ENCODE data around the gene SPNS2. TPM values are rescaled to one million over a fixed set of nuclear protein-coding genes. Genes with fewer than 3 reads are reported as not detected.

The SPNS2 gene
- polyA plus RNA-seq, 1 donor from 2014 or later: 39.7 TPM

- H3K9me2 ChIP-seq (ENCODE audit: insufficient read depth, low read length): no peaks in the 10 kb centered on the region
- H3F3A ChIP-seq (ENCODE audit: insufficient read depth, low read length, poor library complexity, severe bottlenecking): no peaks in the 10 kb centered on the region
- no peak overlapping the region for H3K9ac ChIP-seq (ENCODE audit: low read length)
- H3K4me2 ChIP-seq (ENCODE audit: low read length): no peak overlapping the region
- no peak for TF ChIP-seq RAD21 (conservative IDR thresholded peaks at IDR 0.05)
- TF ChIP-seq EZH2 (IDR thresholded peaks at IDR 0.05; ENCODE audit: borderline replicate concordance, insufficient read depth, low read length, poor library complexity, severe bottlenecking): no peak
- no peak for TF ChIP-seq MXI1 (conservative IDR thresholded peaks at IDR 0.05; ENCODE audit: poor library complexity, severe bottlenecking)
- TF ChIP-seq REST (IDR thresholded peaks at IDR 0.05; ENCODE audit: borderline replicate concordance): no peak
- TF ChIP-seq POLR2AphosphoS5 (IDR thresholded peaks at IDR 0.05): no peak
- no peak for TF ChIP-seq EP300 (conservative IDR thresholded peaks at IDR 0.05; ENCODE audit: poor library complexity, severe bottlenecking)
- TF ChIP-seq CTCF (IDR thresholded peaks at IDR 0.05; ENCODE audit: poor library complexity, severe bottlenecking): no peak
- TF ChIP-seq TAF1 (IDR thresholded peaks at IDR 0.05; ENCODE audit: low read depth): no peak
- no peak for TF ChIP-seq SMC3 (conservative IDR thresholded peaks at IDR 0.05; ENCODE audit: poor library complexity)
- no peaks in the 10 kb centered on the region for H3K27me3 ChIP-seq (ENCODE audit: insufficient read depth, low read depth, low read length)
- H3K4me3 ChIP-seq (ENCODE audit: low read length): no peak overlapping the region
- H2AFZ ChIP-seq (ENCODE audit: low read depth, low read length): no peak overlapping the region
- no peak overlapping the region for H3K27ac ChIP-seq (ENCODE audit: low read length)
- no peaks in the 10 kb centered on the region for H3K79me2 ChIP-seq (replicated peaks; ENCODE audit: insufficient read depth, low read length)
- H3K9me3 ChIP-seq (ENCODE audit: low read length): no peaks in the 10 kb centered on the region
- no peaks in the 10 kb centered on the region for H4K20me1 ChIP-seq (ENCODE audit: insufficient read depth)
- no peaks in the 10 kb centered on the region for H3K36me3 ChIP-seq (ENCODE audit: insufficient read depth, low read length)
These were observed 22.4 kb downstream of the SPNS2 start for GRCh38 chr17:4520894-4521600.

- Histone ChIP-seq H3K27me3 (ENCODE audit: insufficient read depth, low read depth, low read length) (no peaks in the 10 kb centered on the region), H3F3A (ENCODE audit: insufficient read depth, low read length, poor library complexity, severe bottlenecking) (no peaks in the 10 kb centered on the region), H3K79me2 (replicated peaks; ENCODE audit: insufficient read depth, low read length) (no peaks in the 10 kb centered on the region), H3K9me2 (ENCODE audit: insufficient read depth, low read length) (no peaks in the 10 kb centered on the region), H4K20me1 (ENCODE audit: insufficient read depth) (no peaks in the 10 kb centered on the region), H3K9me3 (ENCODE audit: low read length) (no peaks in the 10 kb centered on the region), H2AFZ (ENCODE audit: low read depth, low read length) (no peak overlapping the region), H3K27ac (ENCODE audit: low read length) (no peak overlapping the region), H3K9ac (ENCODE audit: low read length) (no peak overlapping the region), H3K4me3 (ENCODE audit: low read length) (no peak overlapping the region), H3K36me3 (ENCODE audit: insufficient read depth, low read length) (no peaks in the 10 kb centered on the region), H3K4me2 (ENCODE audit: low read length) (no peak overlapping the region)
- no peak for TF ChIP-seq REST (IDR thresholded peaks at IDR 0.05; ENCODE audit: borderline replicate concordance)
- no peak for TF ChIP-seq RAD21 (conservative IDR thresholded peaks at IDR 0.05)
- no peak for TF ChIP-seq EZH2 (IDR thresholded peaks at IDR 0.05; ENCODE audit: borderline replicate concordance, insufficient read depth, low read length, poor library complexity, severe bottlenecking)
- TF ChIP-seq EP300 (conservative IDR thresholded peaks at IDR 0.05; ENCODE audit: poor library complexity, severe bottlenecking): no peak
These were observed 24.0 kb downstream of the SPNS2 start for GRCh38 chr17:4522661-4523060.
